ENCODE data around the gene ABCB8.

ABCB8 gene

DNA sequence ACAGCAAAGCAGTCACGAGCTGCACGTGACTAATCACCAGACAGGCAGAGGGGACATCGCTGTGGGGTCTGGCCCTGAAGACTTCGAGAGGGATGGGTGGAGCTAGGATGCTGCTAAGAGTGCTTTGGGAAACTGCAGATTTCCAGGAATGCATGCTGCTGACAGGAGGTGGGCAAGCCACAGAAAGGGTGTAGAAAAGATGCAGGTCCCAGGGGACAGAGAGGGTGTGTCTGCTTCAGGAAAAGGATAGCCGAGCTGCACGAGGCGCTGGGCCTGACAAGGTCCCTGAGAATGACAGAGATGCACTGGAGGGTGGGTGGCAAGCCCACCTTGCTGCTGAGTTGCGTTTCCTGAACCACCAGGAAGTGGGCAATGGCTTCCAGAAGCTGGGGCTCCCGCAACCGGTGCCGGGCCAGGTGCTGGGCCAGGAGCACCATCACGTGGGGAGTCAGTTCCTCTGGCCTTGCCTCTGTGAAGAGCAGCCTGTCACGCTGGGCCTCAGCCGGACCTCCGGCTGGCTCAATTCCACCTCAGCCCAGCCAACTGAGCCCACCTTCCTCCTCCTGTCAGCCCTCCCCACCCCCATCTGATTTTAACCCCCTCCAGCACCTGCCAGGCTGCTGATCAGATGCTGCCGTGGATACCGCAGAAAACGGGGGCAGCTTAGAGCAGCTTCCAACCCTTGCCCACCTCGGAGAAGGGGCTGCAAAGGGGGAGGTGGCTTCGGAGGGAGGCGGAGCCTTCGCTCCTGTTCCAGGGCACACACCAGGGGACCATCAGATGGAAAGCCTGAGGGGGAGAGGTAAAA is 50.2 kb downstream of the ABCB8 start:
- Histone ChIP-seq H3K9me3 (ENCODE audit: insufficient read depth, low read depth, low read length) (no peaks in the 10 kb centered on the region), H3K9me2 (replicated peaks; ENCODE audit: low read depth, low read length) (no peaks in the 10 kb centered on the region), H3K4me3 (ENCODE audit: low read length, poor library complexity, severe bottlenecking) (peak overlapping the region; percentile 100), H3K4me1 (ENCODE audit: insufficient read depth, low read length, poor library complexity, severe bottlenecking) (peaks cover 20% of the 10 kb centered on the region), H3K9ac (ENCODE audit: low read depth, low read length, poor library complexity, severe bottlenecking) (peak overlapping the region; percentile 99), H2AFZ (ENCODE audit: low read length) (no peak overlapping the region), H4K20me1 (ENCODE audit: insufficient read depth, low read length, poor library complexity, severe bottlenecking) (peaks cover 14% of the 10 kb centered on the region), H3F3A (ENCODE audit: low read depth) (0 out of 2 replicates have a peak, but pooled peaks cover 5% of the 10 kb centered on the region), H3K79me2 (ENCODE audit: insufficient read depth, low read length) (peaks cover 40% of the 10 kb centered on the region), H3K36me3 (ENCODE audit: insufficient read depth, low read length) (peaks cover 30% of the 10 kb centered on the region; the same call in 1 of the 2 replicates), H3K27me3 (ENCODE audit: insufficient read depth, low read length, poor library complexity, severe bottlenecking) (no peaks in the 10 kb centered on the region), H3K4me2 (ENCODE audit: low read depth, low read length, poor library complexity, severe bottlenecking) (peak overlapping the region; percentile 100)
- TF ChIP-seq CTCF (conservative IDR thresholded peaks at IDR 0.05; ENCODE audit: low read length) (no peak), EZH2phosphoT487 (IDR thresholded peaks at IDR 0.05; ENCODE audit: borderline replicate concordance) (no peak)

DNA sequence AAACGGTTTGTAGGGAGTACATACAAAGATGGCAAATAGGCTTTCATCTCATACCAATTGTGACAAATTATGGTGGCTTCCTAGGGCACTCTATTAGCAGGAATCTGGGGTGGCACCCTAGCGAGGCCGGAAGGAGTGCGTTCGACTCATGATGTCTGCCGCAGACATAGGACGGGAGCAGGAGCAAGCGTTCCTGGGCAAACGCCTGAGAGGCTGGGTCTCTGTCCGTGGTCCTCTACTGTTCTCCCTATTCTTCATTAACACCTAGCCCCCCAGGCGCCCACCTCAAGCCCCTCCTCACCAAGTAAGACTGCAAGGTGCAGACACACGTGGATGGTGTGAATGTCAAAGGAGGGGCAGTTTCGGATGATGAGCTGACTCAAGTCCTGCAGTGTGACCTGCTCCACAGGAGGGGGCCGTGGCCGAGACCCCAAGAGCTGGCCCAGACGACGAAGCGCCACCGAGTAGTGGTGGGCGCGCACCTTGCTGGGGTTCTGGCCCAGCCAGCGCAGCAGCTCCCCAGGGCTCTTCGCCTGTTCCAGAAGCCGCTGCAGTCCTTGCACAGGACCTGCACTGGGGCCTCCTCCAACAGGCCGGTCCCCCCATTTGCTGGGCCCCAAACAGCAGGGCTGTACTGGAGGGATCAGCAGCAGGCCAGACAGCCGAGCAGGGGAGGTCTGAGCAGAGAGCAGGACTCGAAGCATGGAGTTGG is 51.1 kb downstream of the ABCB8 start:
- H3F3A ChIP-seq (ENCODE audit: low read depth): 0 out of 2 replicates have a peak, but pooled peaks cover 5% of the 10 kb centered on the region
- H3K9me3 ChIP-seq (ENCODE audit: insufficient read depth, low read depth, low read length): no peaks in the 10 kb centered on the region
- H3K4me2 ChIP-seq (ENCODE audit: low read depth, low read length, poor library complexity, severe bottlenecking): peak overlapping the region; percentile 100
- peaks cover 25% of the 10 kb centered on the region for H3K4me1 ChIP-seq (ENCODE audit: insufficient read depth, low read length, poor library complexity, severe bottlenecking)
- H3K9ac ChIP-seq (ENCODE audit: low read depth, low read length, poor library complexity, severe bottlenecking): peak overlapping the region; percentile 99
- peaks cover 40% of the 10 kb centered on the region for H3K79me2 ChIP-seq (ENCODE audit: insufficient read depth, low read length)
- peak overlapping the region; percentile 100 for H3K4me3 ChIP-seq (ENCODE audit: low read length, poor library complexity, severe bottlenecking)
- H4K20me1 ChIP-seq (ENCODE audit: insufficient read depth, low read length, poor library complexity, severe bottlenecking): peaks cover 14% of the 10 kb centered on the region
- no peak overlapping the region for H2AFZ ChIP-seq (ENCODE audit: low read length)
- peaks cover 21% of the 10 kb centered on the region; the same call in 1 of the 2 replicates for H3K36me3 ChIP-seq (ENCODE audit: insufficient read depth, low read length)
- no peaks in the 10 kb centered on the region for H3K27me3 ChIP-seq (ENCODE audit: insufficient read depth, low read length, poor library complexity, severe bottlenecking)
- TF ChIP-seq EZH2phosphoT487 (IDR thresholded peaks at IDR 0.05; ENCODE audit: borderline replicate concordance) (no peak), CTCF (conservative IDR thresholded peaks at IDR 0.05; ENCODE audit: low read length) (no peak)
- no peaks in the 10 kb centered on the region for H3K9me2 ChIP-seq (replicated peaks; ENCODE audit: low read depth, low read length)

- H3K9ac ChIP-seq (ENCODE audit: low read depth, low read length, poor library complexity, severe bottlenecking): peak overlapping the region; percentile 99
- H3K36me3 ChIP-seq (ENCODE audit: insufficient read depth, low read length): peaks cover 14% of the 10 kb centered on the region; the same call in 1 of the 2 replicates
- no peaks in the 10 kb centered on the region for H3K9me2 ChIP-seq (replicated peaks; ENCODE audit: low read depth, low read length)
- peak overlapping the region; percentile 100 for H3K4me3 ChIP-seq (ENCODE audit: low read length, poor library complexity, severe bottlenecking)
- TF ChIP-seq CTCF (conservative IDR thresholded peaks at IDR 0.05; ENCODE audit: low read length): no peak
- no peak for TF ChIP-seq EZH2phosphoT487 (IDR thresholded peaks at IDR 0.05; ENCODE audit: borderline replicate concordance)
- H4K20me1 ChIP-seq (ENCODE audit: insufficient read depth, low read length, poor library complexity, severe bottlenecking): peaks cover 14% of the 10 kb centered on the region
- H3K79me2 ChIP-seq (ENCODE audit: insufficient read depth, low read length): peaks cover 40% of the 10 kb centered on the region
- peak overlapping the region; percentile 93 for H2AFZ ChIP-seq (ENCODE audit: low read length)
- H3K9me3 ChIP-seq (ENCODE audit: insufficient read depth, low read depth, low read length): no peaks in the 10 kb centered on the region
- peak overlapping the region; percentile 100 for H3K4me2 ChIP-seq (ENCODE audit: low read depth, low read length, poor library complexity, severe bottlenecking)
- H3K4me1 ChIP-seq (ENCODE audit: insufficient read depth, low read length, poor library complexity, severe bottlenecking): peaks cover 29% of the 10 kb centered on the region
- no peaks in the 10 kb centered on the region for H3K27me3 ChIP-seq (ENCODE audit: insufficient read depth, low read length, poor library complexity, severe bottlenecking)
- 0 out of 2 replicates have a peak, but pooled peaks cover 5% of the 10 kb centered on the region for H3F3A ChIP-seq (ENCODE audit: low read depth)
These were observed 51.8 kb downstream of the ABCB8 start for GRCh38 chr7:151080067-151080521.
